Amygdala (tissue), 56 donors: ENCODE results near the gene EPHB2.

Experiments
- DNase-seq, 56 donors: peaks; one replicate each; lab custom pipeline; 2025; lab: John Stamatoyannopoulos, UW

Gene EPHB2

GRCh38 chr1:22895357-22895756, 184.7 kb downstream of the EPHB2 start:
- no peak for DNase-seq

GRCh38 chr1:22896184-22896583, 185.5 kb downstream of the EPHB2 start:
- DNase-seq, result no peak

GRCh38 chr1:22900451-22900850, 189.8 kb downstream of the EPHB2 start:
- no peak for DNase-seq

- no peak for DNase-seq
Measured at GRCh38 chr1:22903113-22903512, 192.5 kb downstream of the EPHB2 start.

- no peak for DNase-seq
Measured at GRCh38 chr1:22906968-22907367, 196.3 kb downstream of the EPHB2 start.

- no peak for DNase-seq
Measured at GRCh38 chr1:22907528-22907927, 196.9 kb downstream of the EPHB2 start.

GRCh38 chr1:22908880-22909426, 198.3 kb downstream of the EPHB2 start:
- no peak for DNase-seq

- DNase-seq, result no peak
Measured at GRCh38 chr1:22910286-22910685, 199.6 kb downstream of the EPHB2 start.

GRCh38 chr1:22910986-22911651, 200.5 kb downstream of the EPHB2 start:
- no peak for DNase-seq

GRCh38 chr1:22912311-22912710, 201.7 kb downstream of the EPHB2 start:
- no peak for DNase-seq

- DNase-seq, result peak in 1 of 56 donors; percentile 15
Measured at GRCh38 chr1:22913421-22914141, 202.9 kb downstream of the EPHB2 start.

- DNase-seq, result no peak
Measured at GRCh38 chr1:22914156-22914555, 203.5 kb downstream of the EPHB2 start.

- DNase-seq, result no peak
Measured at GRCh38 chr1:22914633-22915217, 204.1 kb downstream of the EPHB2 start.

GRCh38 chr1:22915231-22915630, 204.6 kb downstream of the EPHB2 start:
- DNase-seq, result no peak

GRCh38 chr1:22915816-22916470, 205.3 kb downstream of the EPHB2 start:
- no peak for DNase-seq

GRCh38 chr1:22916471-22916820, 205.8 kb downstream of the EPHB2 start:
- DNase-seq, result peak in 42 of 56 donors; percentile 5 to 73 (median 42)

GRCh38 chr1:22917989-22918388, 207.3 kb downstream of the EPHB2 start:
- DNase-seq, result no peak

- DNase-seq, result no peak
Measured at GRCh38 chr1:22918644-22919043, 208.0 kb downstream of the EPHB2 start.

- no peak for DNase-seq
Measured at GRCh38 chr1:22919341-22920025, 208.8 kb downstream of the EPHB2 start.

- no peak for DNase-seq
Measured at GRCh38 chr1:22920026-22920733, 209.5 kb downstream of the EPHB2 start.
